ENCODE data around the gene AIFM2.
"Not testable (repeated sequence)": the region's sequence is repeated elsewhere in the genome, so short reads cannot be mapped to it uniquely, and the experiment has no call there.

AIFM2 gene

DNA sequence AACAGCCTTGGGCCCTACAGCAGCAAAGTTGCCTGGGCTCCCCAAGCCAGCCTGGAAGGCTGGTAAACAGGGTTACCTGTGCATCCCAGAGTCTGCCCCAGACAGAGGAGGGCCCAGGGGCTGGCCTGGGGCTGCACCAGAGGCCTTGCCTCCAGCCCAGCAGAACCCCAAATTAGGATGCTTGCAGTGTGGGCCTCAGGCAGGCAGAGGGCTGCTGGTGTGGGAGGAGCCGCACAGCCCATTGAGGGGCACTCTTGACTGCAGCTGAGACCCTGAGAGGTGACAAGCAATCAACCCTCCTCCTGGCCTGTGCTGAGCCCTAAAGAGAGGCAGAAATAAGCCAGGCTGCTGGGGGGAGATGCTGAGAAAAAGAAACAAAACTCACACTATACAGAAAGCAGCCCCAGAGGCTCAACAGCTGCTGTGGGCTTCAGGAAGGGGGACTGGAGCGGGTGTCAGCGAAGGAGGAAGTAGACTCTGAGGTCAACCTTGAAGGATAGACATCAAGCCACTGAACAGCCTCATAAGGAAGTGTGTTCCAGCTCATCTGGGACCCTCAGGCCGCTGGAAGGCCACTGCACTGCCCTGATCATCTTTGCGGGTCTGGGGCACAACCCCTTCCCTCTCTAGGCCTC, 6.6 kb downstream of the AIFM2 start:
- no peak for DNase-seq
- no peaks in the 10 kb centered on the region for H3K9me2 ChIP-seq (replicated peaks; ENCODE audit: insufficient read depth, low read length)
- H3K4me1 ChIP-seq (ENCODE audit: low read length), result no peaks in the 10 kb centered on the region
- no peak overlapping the region for H3K4me2 ChIP-seq (ENCODE audit: low read depth, low read length)
- H3K79me2 ChIP-seq (ENCODE audit: low read length), result peaks cover 18% of the 10 kb centered on the region
- H3K27ac ChIP-seq (ENCODE audit: low read length), result no peak overlapping the region
- no peaks in the 10 kb centered on the region for H3K27me3 ChIP-seq (replicated peaks; ENCODE audit: insufficient read depth, low read length)
- no peaks in the 10 kb centered on the region for H4K20me1 ChIP-seq (ENCODE audit: insufficient read depth, low read length)
- H3K9me3 ChIP-seq (replicated peaks; ENCODE audit: insufficient read depth, low read length), result no peaks in the 10 kb centered on the region
- H3K9ac ChIP-seq (ENCODE audit: low read length), result no peak overlapping the region
- H3K36me3 ChIP-seq (replicated peaks; ENCODE audit: insufficient read depth, low read length), result no peaks in the 10 kb centered on the region
- H2AFZ ChIP-seq (ENCODE audit: low read length), result no peak overlapping the region
- H3K4me3 ChIP-seq (ENCODE audit: low read length), result no peak overlapping the region
- TF ChIP-seq EZH2phosphoT487 (IDR thresholded peaks at IDR 0.05; ENCODE audit: low read length) (no peak), CTCF (IDR thresholded peaks at IDR 0.05; ENCODE audit: low read length) (no peak), EZH2 (optimal IDR thresholded peaks at IDR 0.05; ENCODE audit: low read depth, low read length) (no peak)
- no peaks in the 10 kb centered on the region for H3F3A ChIP-seq (ENCODE audit: insufficient read depth, low read length)

DNA sequence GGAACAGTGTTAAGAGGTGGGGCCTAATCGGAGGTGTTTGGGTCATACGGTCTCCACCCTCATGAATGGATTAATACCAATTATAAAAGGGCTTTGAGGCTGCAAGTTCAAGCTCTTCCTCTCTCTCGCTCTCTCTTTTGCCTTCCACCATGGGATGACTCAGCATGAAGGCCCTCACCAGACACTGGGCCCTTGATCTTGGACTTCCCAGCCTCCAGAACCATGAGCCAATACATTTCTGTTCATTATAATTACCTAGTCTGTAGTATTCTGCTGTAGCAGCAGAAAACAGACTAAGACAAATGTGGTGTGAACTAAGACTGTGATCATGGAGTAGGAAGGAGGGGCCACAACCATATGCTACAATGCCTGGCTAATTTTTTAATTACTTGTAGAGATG, 7.7 kb downstream of the AIFM2 start:
- Histone ChIP-seq H3K27ac (ENCODE audit: low read length) (no peak overlapping the region), H2AFZ (ENCODE audit: low read length) (no peak overlapping the region), H3K4me3 (ENCODE audit: low read length) (no peak overlapping the region), H3K9ac (ENCODE audit: low read length) (no peak overlapping the region), H3K9me2 (replicated peaks; ENCODE audit: insufficient read depth, low read length) (no peaks in the 10 kb centered on the region), H3F3A (ENCODE audit: insufficient read depth, low read length) (no peaks in the 10 kb centered on the region), H3K9me3 (replicated peaks; ENCODE audit: insufficient read depth, low read length) (no peaks in the 10 kb centered on the region), H3K4me2 (ENCODE audit: low read depth, low read length) (no peak overlapping the region), H3K79me2 (ENCODE audit: low read length) (peaks cover 8% of the 10 kb centered on the region), H3K36me3 (replicated peaks; ENCODE audit: insufficient read depth, low read length) (no peaks in the 10 kb centered on the region), H3K4me1 (ENCODE audit: low read length) (no peaks in the 10 kb centered on the region), H4K20me1 (ENCODE audit: insufficient read depth, low read length) (no peaks in the 10 kb centered on the region), H3K27me3 (replicated peaks; ENCODE audit: insufficient read depth, low read length) (no peaks in the 10 kb centered on the region)
- no peak for DNase-seq
- TF ChIP-seq EZH2phosphoT487 (IDR thresholded peaks at IDR 0.05; ENCODE audit: low read length), result no peak

GRCh38 chr10:70124415-70124814, 8.2 kb downstream of the AIFM2 start:
- Histone ChIP-seq H3K4me2 (ENCODE audit: low read depth, low read length) (no peak overlapping the region), H3K4me3 (ENCODE audit: low read length) (no peak overlapping the region), H3K4me1 (ENCODE audit: low read length) (no peaks in the 10 kb centered on the region), H3K9ac (ENCODE audit: low read length) (no peak overlapping the region), H4K20me1 (ENCODE audit: insufficient read depth, low read length) (no peaks in the 10 kb centered on the region), H3K79me2 (ENCODE audit: low read length) (peaks cover 6% of the 10 kb centered on the region), H3K9me2 (replicated peaks; ENCODE audit: insufficient read depth, low read length) (no peaks in the 10 kb centered on the region), H3K9me3 (replicated peaks; ENCODE audit: insufficient read depth, low read length) (no peaks in the 10 kb centered on the region), H2AFZ (ENCODE audit: low read length) (no peak overlapping the region), H3F3A (ENCODE audit: insufficient read depth, low read length) (no peaks in the 10 kb centered on the region), H3K36me3 (replicated peaks; ENCODE audit: insufficient read depth, low read length) (no peaks in the 10 kb centered on the region), H3K27me3 (replicated peaks; ENCODE audit: insufficient read depth, low read length) (no peaks in the 10 kb centered on the region), H3K27ac (ENCODE audit: low read length) (no peak overlapping the region)
- no peak for TF ChIP-seq CTCF (IDR thresholded peaks at IDR 0.05; ENCODE audit: low read length)
- TF ChIP-seq EZH2phosphoT487 (IDR thresholded peaks at IDR 0.05; ENCODE audit: low read length), result no peak
- no peak for TF ChIP-seq EZH2 (optimal IDR thresholded peaks at IDR 0.05; ENCODE audit: low read depth, low read length)
- DNase-seq, result no peak

DNA sequence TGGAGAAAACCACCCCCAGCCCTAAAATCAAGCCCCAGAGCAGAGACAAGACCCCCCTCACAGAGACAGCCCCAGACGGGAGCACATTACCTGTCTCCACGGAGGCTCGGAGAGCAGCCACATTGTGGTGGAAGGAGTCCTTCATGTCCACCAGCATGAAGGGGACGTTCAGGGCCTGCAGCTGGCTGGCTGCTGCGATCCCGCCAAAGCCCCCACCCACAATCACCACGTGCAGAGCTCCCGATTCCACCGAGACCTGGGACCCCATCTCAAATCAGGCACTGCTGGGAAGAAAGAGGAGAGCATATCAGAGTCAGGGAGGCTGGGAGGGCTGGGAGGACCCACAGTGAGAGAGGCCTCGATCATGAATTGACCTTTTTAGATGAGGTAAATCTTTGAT, 8.8 kb downstream of the AIFM2 start:
- H3K79me2 ChIP-seq (ENCODE audit: low read length), result peaks cover 4% of the 10 kb centered on the region; the same call in 1 of the 2 replicates
- H3K9me3 ChIP-seq (replicated peaks; ENCODE audit: insufficient read depth, low read length), result no peaks in the 10 kb centered on the region
- no peaks in the 10 kb centered on the region for H3K27me3 ChIP-seq (replicated peaks; ENCODE audit: insufficient read depth, low read length)
- no peaks in the 10 kb centered on the region for H3K9me2 ChIP-seq (replicated peaks; ENCODE audit: insufficient read depth, low read length)
- no peak overlapping the region for H2AFZ ChIP-seq (ENCODE audit: low read length)
- no peak overlapping the region for H3K9ac ChIP-seq (ENCODE audit: low read length)
- H3F3A ChIP-seq (ENCODE audit: insufficient read depth, low read length), result no peaks in the 10 kb centered on the region
- no peaks in the 10 kb centered on the region for H4K20me1 ChIP-seq (ENCODE audit: insufficient read depth, low read length)
- H3K36me3 ChIP-seq (replicated peaks; ENCODE audit: insufficient read depth, low read length), result no peaks in the 10 kb centered on the region
- no peak for DNase-seq
- no peak overlapping the region for H3K4me2 ChIP-seq (ENCODE audit: low read depth, low read length)
- H3K4me1 ChIP-seq (ENCODE audit: low read length), result no peaks in the 10 kb centered on the region
- TF ChIP-seq CTCF (IDR thresholded peaks at IDR 0.05; ENCODE audit: low read length), result no peak
- no peak for TF ChIP-seq EZH2phosphoT487 (IDR thresholded peaks at IDR 0.05; ENCODE audit: low read length)
- TF ChIP-seq EZH2 (optimal IDR thresholded peaks at IDR 0.05; ENCODE audit: low read depth, low read length), result no peak
- no peak overlapping the region for H3K4me3 ChIP-seq (ENCODE audit: low read length)
- no peak overlapping the region for H3K27ac ChIP-seq (ENCODE audit: low read length)

- not testable (repeated sequence) for DNase-seq; H3K27me3 ChIP-seq (replicated peaks; ENCODE audit: insufficient read depth, low read length); H3K36me3 ChIP-seq (replicated peaks; ENCODE audit: insufficient read depth, low read length); H3K9ac ChIP-seq (ENCODE audit: low read length); H3K4me3 ChIP-seq (ENCODE audit: low read length); H2AFZ ChIP-seq (ENCODE audit: low read length); H3K4me1 ChIP-seq (ENCODE audit: low read length); H3K9me2 ChIP-seq (replicated peaks; ENCODE audit: insufficient read depth, low read length); H3F3A ChIP-seq (ENCODE audit: insufficient read depth, low read length); H3K79me2 ChIP-seq (ENCODE audit: low read length); H3K9me3 ChIP-seq (replicated peaks; ENCODE audit: insufficient read depth, low read length); H3K27ac ChIP-seq (ENCODE audit: low read length); H4K20me1 ChIP-seq (ENCODE audit: insufficient read depth, low read length); H3K4me2 ChIP-seq (ENCODE audit: low read depth, low read length)
Measured at GRCh38 chr10:70123166-70123565, 9.5 kb downstream of the AIFM2 start.
